ENCODE data around the gene SOWAHA.

SOWAHA gene

GRCh38 chr5:132808866-132809265 is 4.2 kb upstream of the SOWAHA start:
- DNase-seq = no peak

GRCh38 chr5:132810605-132811004 is 2.5 kb upstream of the SOWAHA start:
- no peak for DNase-seq

GRCh38 chr5:132812123-132812765 is 858 bp upstream of the SOWAHA start:
- DNase-seq = peak; percentile 69

GRCh38 chr5:132813599-132814502 is 749 bp downstream of the SOWAHA start:
- peak; percentile 16 for DNase-seq

GRCh38 chr5:132814503-132815294 is 1.6 kb downstream of the SOWAHA start:
- DNase-seq = no peak

- DNase-seq = no peak
These were observed 2.4 kb downstream of the SOWAHA start for GRCh38 chr5:132815454-132815853.

GRCh38 chr5:132816083-132816482 is 3.0 kb downstream of the SOWAHA start:
- no peak for DNase-seq

- no peak for DNase-seq
These were observed 3.5 kb downstream of the SOWAHA start for GRCh38 chr5:132816554-132816953.

GRCh38 chr5:132817011-132817410 is 3.9 kb downstream of the SOWAHA start:
- no peak for DNase-seq

GRCh38 chr5:132819468-132819867 is 6.4 kb downstream of the SOWAHA start:
- no peak for DNase-seq

- peak; percentile 93 for DNase-seq
These were observed 7.2 kb downstream of the SOWAHA start for GRCh38 chr5:132820162-132820754.

- DNase-seq = no peak
These were observed 8.2 kb downstream of the SOWAHA start for GRCh38 chr5:132821350-132821749.

GRCh38 chr5:132821791-132822190 is 8.7 kb downstream of the SOWAHA start:
- no peak for DNase-seq

GRCh38 chr5:132822650-132823480 is 9.8 kb downstream of the SOWAHA start:
- no peak for DNase-seq

- DNase-seq = no peak
These were observed 10.5 kb downstream of the SOWAHA start for GRCh38 chr5:132823481-132824050.

GRCh38 chr5:132824426-132824825 is 11.3 kb downstream of the SOWAHA start:
- DNase-seq = no peak

- DNase-seq = no peak
These were observed 12.1 kb downstream of the SOWAHA start for GRCh38 chr5:132825033-132825833.

- no peak for DNase-seq
These were observed 12.8 kb downstream of the SOWAHA start for GRCh38 chr5:132825834-132826391.

GRCh38 chr5:132826424-132827082 is 13.5 kb downstream of the SOWAHA start:
- no peak for DNase-seq
